SK-N-SH treated with all-trans-retinoic acid at 6 μM for 48 hours (cell line): ENCODE measurements around the gene OR6Q1.

ENCODE experiments used
- ATAC-seq: fragments of 200-7000 bp; cut with Tn5 transposase; 3 replicates; pipeline ENCODE4 v1.9.1; 2020; ENCODE audit warnings: mild to moderate bottlenecking, moderate library complexity
- ARNTL ChIP-seq: fragments of 450-650 bp; formaldehyde crosslinking; IDR thresholded peaks from 2 replicates; pipeline ENCODE4 v1.5.0; 2020; ENCODE audit warnings: low read depth, mild to moderate bottlenecking, moderate library complexity, borderline replicate concordance
- BACH2 ChIP-seq: fragments of 250-450 bp; sonication (Bioruptor Pico); IDR thresholded peaks from 2 replicates; pipeline ENCODE4 v1.9.0; 2021; ENCODE audit warnings: mild to moderate bottlenecking, borderline replicate concordance
- CSDC2 ChIP-seq: fragments of 250-450 bp; sonication (Bioruptor Pico); IDR thresholded peaks from 2 replicates; pipeline ENCODE4 v1.5.0; 2020; ENCODE audit warnings: mild to moderate bottlenecking, moderate library complexity
- CSRNP3 ChIP-seq: fragments of 250-450 bp; sonication (Bioruptor Pico); IDR thresholded peaks from 2 replicates; pipeline ENCODE4 v1.5.1; 2021; ENCODE audit warnings: mild to moderate bottlenecking, moderate library complexity
- ESRRG ChIP-seq: fragments of 250-450 bp; sonication (Bioruptor Pico); IDR thresholded peaks from 2 replicates; pipeline ENCODE4 v1.6.1; 2021; ENCODE audit warnings: mild to moderate bottlenecking
- GLIS3 ChIP-seq: fragments of 250-450 bp; sonication (Bioruptor Pico); IDR thresholded peaks from 2 replicates; pipeline ENCODE4 v1.5.0; 2020; ENCODE audit warnings: mild to moderate bottlenecking, moderate library complexity
- ISL1 ChIP-seq: fragments of 250-450 bp; sonication (Bioruptor Pico); IDR thresholded peaks from 2 replicates; pipeline ENCODE4 v2.1.2; 2022; ENCODE audit warnings: mild to moderate bottlenecking, moderate library complexity
- OSR1 ChIP-seq: fragments of 250-450 bp; sonication (Bioruptor Pico); IDR thresholded peaks from 2 replicates; pipeline ENCODE4 v1.8.0; 2022; ENCODE audit warnings: moderate library complexity, mild to moderate bottlenecking, inconsistent platforms
- PPARA ChIP-seq: fragments of 250-450 bp; sonication (Bioruptor Pico); IDR thresholded peaks from 2 replicates; pipeline ENCODE4 v1.5.0; 2020; ENCODE audit warnings: mild to moderate bottlenecking, borderline replicate concordance
- RARB ChIP-seq: fragments of 250-450 bp; sonication (Bioruptor Pico); IDR thresholded peaks from 2 replicates; pipeline ENCODE4 v1.8.0; 2021; ENCODE audit warnings: mild to moderate bottlenecking, moderate library complexity
- SNAI2 ChIP-seq: fragments of 250-450 bp; sonication (Bioruptor Pico); IDR thresholded peaks from 2 replicates; pipeline ENCODE4 v1.5.0; 2020; ENCODE audit warnings: mild to moderate bottlenecking, moderate library complexity
- TCF4 ChIP-seq: fragments of 250-450 bp; sonication (Bioruptor Pico); IDR thresholded peaks from 2 replicates; pipeline ENCODE4 v1.8.0; 2021; ENCODE audit warnings: mild to moderate bottlenecking, moderate library complexity, borderline replicate concordance
- TOX ChIP-seq: fragments of 250-450 bp; sonication (Bioruptor Pico); IDR thresholded peaks from 2 replicates; pipeline ENCODE4 v1.8.0; 2021; ENCODE audit warnings: mild to moderate bottlenecking, moderate library complexity, borderline replicate concordance
- ZFP3 ChIP-seq: fragments of 250-450 bp; sonication (Bioruptor Pico); IDR thresholded peaks from 2 replicates; pipeline ENCODE4 v1.5.0; 2020; ENCODE audit warnings: mild to moderate bottlenecking, moderate library complexity
- ZFP30 ChIP-seq: fragments of 450-650 bp; formaldehyde crosslinking; IDR thresholded peaks from 2 replicates; pipeline ENCODE4 v1.5.0; 2022; ENCODE audit warnings: mild to moderate bottlenecking, moderate library complexity
- ZNF565 ChIP-seq: fragments of 450-650 bp; formaldehyde crosslinking; conservative IDR thresholded peaks from 2 replicates; pipeline ENCODE4 v1.5.0; 2020; ENCODE audit warnings: low read depth, mild to moderate bottlenecking, moderate library complexity
- ZNF70 ChIP-seq: fragments of 450-650 bp; formaldehyde crosslinking; IDR thresholded peaks from 2 replicates; pipeline ENCODE4 v1.5.0; 2020; ENCODE audit warnings: mild to moderate bottlenecking, moderate library complexity
- TF ChIP-seq, protein P1 (sequence below): fragments of 250-450 bp; sonication (Bioruptor Pico); IDR thresholded peaks from 2 replicates; pipeline ENCODE4 v1.5.1; 2020; ENCODE audit warnings: low read depth, mild to moderate bottlenecking, moderate library complexity
- TF ChIP-seq, protein P2 (sequence below): fragments of 250-450 bp; sonication (Bioruptor Pico); IDR thresholded peaks from 2 replicates; pipeline ENCODE4 v1.8.0; 2020; ENCODE audit warnings: mild to moderate bottlenecking, moderate library complexity, borderline replicate concordance
- TF ChIP-seq, protein P3 (sequence below): fragments of 250-450 bp; sonication (Bioruptor Pico); IDR thresholded peaks from 2 replicates; pipeline ENCODE4 v1.8.0; 2021; ENCODE audit warnings: low read depth, mild to moderate bottlenecking, moderate library complexity, borderline replicate concordance
- TF ChIP-seq, protein P4 (sequence below): fragments of 250-450 bp; sonication (Bioruptor Pico); IDR thresholded peaks from 2 replicates; pipeline ENCODE4 v1.5.0; 2020; ENCODE audit warnings: mild to moderate bottlenecking, moderate library complexity

Gene OR6Q1

DNA sequence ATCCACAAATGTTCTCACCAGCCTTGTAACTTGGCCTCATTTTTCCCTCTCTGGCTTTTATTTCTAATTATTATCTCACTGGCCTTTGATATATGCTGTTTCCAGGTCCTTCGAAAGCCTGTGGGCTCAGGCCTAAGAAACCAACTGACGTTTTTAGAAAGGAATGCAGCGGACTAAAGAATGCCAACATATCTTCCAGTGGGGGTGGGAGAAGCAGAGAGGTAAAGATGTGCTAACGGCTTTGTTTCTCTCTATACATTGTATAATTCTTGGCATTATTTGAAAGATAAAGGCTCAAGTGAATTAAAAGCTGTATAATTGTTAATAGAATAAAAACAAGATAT, 28.2 kb downstream of the OR6Q1 start:
- ATAC-seq = peak; percentile 91
- TF ChIP-seq, protein P1, sequence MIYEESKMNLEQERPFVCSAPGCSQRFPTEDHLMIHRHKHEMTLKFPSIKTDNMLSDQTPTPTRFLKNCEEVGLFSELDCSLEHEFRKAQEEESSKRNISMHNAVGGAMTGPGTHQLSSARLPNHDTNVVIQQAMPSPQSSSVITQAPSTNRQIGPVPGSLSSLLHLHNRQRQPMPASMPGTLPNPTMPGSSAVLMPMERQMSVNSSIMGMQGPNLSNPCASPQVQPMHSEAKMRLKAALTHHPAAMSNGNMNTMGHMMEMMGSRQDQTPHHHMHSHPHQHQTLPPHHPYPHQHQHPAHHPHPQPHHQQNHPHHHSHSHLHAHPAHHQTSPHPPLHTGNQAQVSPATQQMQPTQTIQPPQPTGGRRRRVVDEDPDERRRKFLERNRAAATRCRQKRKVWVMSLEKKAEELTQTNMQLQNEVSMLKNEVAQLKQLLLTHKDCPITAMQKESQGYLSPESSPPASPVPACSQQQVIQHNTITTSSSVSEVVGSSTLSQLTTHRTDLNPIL = peak; percentile 75
- TF ChIP-seq ISL1 (peak; percentile 31; the same call in 1 of the 2 replicates), ZFP3 (CRISPR knock-in tag) (no peak)

GRCh38 chr11:58060535-58060934, 29.8 kb downstream of the OR6Q1 start:
- no peak for TF ChIP-seq OSR1
- TF ChIP-seq, protein P2, sequence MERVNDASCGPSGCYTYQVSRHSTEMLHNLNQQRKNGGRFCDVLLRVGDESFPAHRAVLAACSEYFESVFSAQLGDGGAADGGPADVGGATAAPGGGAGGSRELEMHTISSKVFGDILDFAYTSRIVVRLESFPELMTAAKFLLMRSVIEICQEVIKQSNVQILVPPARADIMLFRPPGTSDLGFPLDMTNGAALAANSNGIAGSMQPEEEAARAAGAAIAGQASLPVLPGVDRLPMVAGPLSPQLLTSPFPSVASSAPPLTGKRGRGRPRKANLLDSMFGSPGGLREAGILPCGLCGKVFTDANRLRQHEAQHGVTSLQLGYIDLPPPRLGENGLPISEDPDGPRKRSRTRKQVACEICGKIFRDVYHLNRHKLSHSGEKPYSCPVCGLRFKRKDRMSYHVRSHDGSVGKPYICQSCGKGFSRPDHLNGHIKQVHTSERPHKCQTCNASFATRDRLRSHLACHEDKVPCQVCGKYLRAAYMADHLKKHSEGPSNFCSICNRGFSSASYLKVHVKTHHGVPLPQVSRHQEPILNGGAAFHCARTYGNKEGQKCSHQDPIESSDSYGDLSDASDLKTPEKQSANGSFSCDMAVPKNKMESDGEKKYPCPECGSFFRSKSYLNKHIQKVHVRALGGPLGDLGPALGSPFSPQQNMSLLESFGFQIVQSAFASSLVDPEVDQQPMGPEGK (CRISPR knock-in tag) = no peak
- no peak for TF ChIP-seq ISL1
- no peak for TF ChIP-seq ZNF565
- no peak for TF ChIP-seq ARNTL (CRISPR knock-in tag)
- no peak for TF ChIP-seq PPARA (CRISPR knock-in tag)
- ATAC-seq = no peak

- TF ChIP-seq ARNTL (CRISPR knock-in tag) = no peak
- no peak for TF ChIP-seq TOX (CRISPR knock-in tag)
- TF ChIP-seq ISL1 = no peak
- TF ChIP-seq, protein P1 = no peak
- no peak for TF ChIP-seq CSDC2
- TF ChIP-seq, protein P3, sequence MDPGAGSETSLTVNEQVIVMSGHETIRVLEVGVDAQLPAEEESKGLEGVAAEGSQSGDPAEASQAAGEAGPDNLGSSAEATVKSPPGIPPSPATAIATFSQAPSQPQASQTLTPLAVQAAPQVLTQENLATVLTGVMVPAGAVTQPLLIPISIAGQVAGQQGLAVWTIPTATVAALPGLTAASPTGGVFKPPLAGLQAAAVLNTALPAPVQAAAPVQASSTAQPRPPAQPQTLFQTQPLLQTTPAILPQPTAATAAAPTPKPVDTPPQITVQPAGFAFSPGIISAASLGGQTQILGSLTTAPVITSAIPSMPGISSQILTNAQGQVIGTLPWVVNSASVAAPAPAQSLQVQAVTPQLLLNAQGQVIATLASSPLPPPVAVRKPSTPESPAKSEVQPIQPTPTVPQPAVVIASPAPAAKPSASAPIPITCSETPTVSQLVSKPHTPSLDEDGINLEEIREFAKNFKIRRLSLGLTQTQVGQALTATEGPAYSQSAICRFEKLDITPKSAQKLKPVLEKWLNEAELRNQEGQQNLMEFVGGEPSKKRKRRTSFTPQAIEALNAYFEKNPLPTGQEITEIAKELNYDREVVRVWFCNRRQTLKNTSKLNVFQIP (CRISPR knock-in tag) = no peak
- no peak for TF ChIP-seq ZNF70
- TF ChIP-seq ZFP30 (CRISPR knock-in tag) = no peak
- no peak for TF ChIP-seq TCF4
- TF ChIP-seq ESRRG (CRISPR knock-in tag) = no peak
- TF ChIP-seq SNAI2 = no peak
- no peak for TF ChIP-seq BACH2 (CRISPR knock-in tag)
- TF ChIP-seq GLIS3 (CRISPR knock-in tag) = no peak
- no peak for TF ChIP-seq OSR1
- no peak for TF ChIP-seq CSRNP3 (CRISPR knock-in tag)
- peak; percentile 61 for ATAC-seq
These were observed 30.4 kb downstream of the OR6Q1 start for GRCh38 chr11:58060939-58061672.

DNA sequence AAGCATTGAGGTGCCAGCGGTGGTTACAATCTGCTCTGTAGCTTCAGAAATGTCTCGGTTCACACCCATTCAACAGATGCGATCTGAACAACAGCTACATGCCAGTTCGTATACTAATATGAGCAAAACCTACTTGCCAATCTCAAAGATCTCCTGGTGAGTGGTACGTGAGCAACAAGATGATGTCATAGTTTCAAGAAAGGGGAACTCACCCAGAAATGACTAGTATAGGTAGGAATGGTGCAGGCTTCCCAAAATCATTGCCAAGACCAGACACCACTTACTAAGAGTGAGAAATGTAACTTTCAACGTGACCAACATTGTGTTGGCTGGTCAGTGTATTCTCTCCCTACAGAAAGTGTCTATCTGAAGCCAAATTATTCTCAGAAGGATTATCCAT, 31.1 kb downstream of the OR6Q1 start:
- no peak for ATAC-seq
- TF ChIP-seq CSRNP3 (CRISPR knock-in tag) = no peak
- TF ChIP-seq ZFP3 (CRISPR knock-in tag) = no peak
- TF ChIP-seq, protein P2 (CRISPR knock-in tag) = no peak
- TF ChIP-seq PPARA (CRISPR knock-in tag) = no peak
- TF ChIP-seq ZNF565 = no peak
- no peak for TF ChIP-seq TOX (CRISPR knock-in tag)
- TF ChIP-seq SNAI2 = no peak
- no peak for TF ChIP-seq RARB (CRISPR knock-in tag)
- TF ChIP-seq, protein P4, sequence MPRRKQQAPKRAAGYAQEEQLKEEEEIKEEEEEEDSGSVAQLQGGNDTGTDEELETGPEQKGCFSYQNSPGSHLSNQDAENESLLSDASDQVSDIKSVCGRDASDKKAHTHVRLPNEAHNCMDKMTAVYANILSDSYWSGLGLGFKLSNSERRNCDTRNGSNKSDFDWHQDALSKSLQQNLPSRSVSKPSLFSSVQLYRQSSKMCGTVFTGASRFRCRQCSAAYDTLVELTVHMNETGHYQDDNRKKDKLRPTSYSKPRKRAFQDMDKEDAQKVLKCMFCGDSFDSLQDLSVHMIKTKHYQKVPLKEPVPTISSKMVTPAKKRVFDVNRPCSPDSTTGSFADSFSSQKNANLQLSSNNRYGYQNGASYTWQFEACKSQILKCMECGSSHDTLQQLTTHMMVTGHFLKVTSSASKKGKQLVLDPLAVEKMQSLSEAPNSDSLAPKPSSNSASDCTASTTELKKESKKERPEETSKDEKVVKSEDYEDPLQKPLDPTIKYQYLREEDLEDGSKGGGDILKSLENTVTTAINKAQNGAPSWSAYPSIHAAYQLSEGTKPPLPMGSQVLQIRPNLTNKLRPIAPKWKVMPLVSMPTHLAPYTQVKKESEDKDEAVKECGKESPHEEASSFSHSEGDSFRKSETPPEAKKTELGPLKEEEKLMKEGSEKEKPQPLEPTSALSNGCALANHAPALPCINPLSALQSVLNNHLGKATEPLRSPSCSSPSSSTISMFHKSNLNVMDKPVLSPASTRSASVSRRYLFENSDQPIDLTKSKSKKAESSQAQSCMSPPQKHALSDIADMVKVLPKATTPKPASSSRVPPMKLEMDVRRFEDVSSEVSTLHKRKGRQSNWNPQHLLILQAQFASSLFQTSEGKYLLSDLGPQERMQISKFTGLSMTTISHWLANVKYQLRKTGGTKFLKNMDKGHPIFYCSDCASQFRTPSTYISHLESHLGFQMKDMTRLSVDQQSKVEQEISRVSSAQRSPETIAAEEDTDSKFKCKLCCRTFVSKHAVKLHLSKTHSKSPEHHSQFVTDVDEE (CRISPR knock-in tag) = no peak
- no peak for TF ChIP-seq ZNF70
